ENCODE results near the gene CROCC2. TPM values are rescaled to one million over a fixed set of nuclear protein-coding genes. Genes with fewer than 3 reads are reported as not detected.
A peak's percentile ranks its signal among the peaks of the same experiment; 100 is the strongest.

CROCC2 gene
- polyA plus RNA-seq, 1 of the 3 experiments (the other 2 are of a cell fraction) = not detected

DNA sequence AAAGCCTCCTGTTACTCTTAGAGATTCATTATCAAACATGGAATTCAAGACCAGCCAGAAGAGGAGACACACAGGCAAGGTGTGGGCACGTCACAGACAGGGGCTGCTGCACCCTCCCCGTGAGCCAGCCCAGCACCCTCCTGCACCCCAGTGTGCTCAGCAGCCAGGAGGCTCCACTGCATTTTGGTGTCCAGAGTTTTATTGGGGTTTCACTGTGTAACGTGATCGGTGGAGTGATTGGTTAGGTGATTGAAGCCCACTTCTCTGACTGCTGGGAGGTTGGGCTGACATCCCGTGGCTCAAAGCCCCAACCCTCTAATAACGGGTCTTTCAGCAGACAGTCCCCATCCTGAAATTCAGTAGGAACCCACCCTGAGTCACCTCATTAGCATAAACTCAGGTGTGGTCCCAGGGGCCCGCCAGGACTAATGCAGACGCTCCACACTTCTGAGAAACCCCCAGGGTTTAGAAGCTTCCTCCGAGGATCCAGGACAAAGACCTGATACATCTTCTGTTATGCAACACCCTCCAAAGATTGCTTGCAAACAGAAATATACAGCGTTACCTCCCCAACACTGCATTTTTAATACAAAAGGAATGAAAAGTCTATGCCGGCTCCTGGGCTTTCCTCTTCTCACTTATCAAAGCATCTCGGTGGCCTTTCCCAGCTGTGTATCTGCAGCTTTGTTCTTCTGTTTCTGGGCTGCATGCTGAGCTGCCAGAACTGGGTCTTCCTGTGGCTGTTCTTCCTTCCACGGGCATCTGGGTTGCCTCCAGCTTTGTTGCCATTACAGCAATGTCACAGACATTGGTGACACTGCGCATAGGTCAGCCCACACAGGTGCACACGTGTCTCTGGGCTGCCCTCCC lies 48.5 kb downstream of the CROCC2 start:
- Histone ChIP-seq H3K4me1 (ENCODE audit: control insufficient read depth in 1 of 2, insufficient read depth in 2 of 2, low read depth in 1 of 2, low read length in 1 of 2) (peaks cover 0 to 44% of the 10 kb centered on the region in 2 experiments; a peak in 1 of 4 replicates), H3K79me2 (ENCODE audit: insufficient read depth) (no peaks in the 10 kb centered on the region), H3K9ac (no peak overlapping the region), H3K27ac (ENCODE audit: low read depth in 2 of 2, low read length in 1 of 2) (peak overlapping the region in 1 of 2 experiments; percentile 44; a peak in 2 of 4 replicates), H3K9me2 (no peaks in the 10 kb centered on the region), H3K4me3 (ENCODE audit: low read depth in 2 of 2, low read length in 1 of 2) (no peak overlapping the region), H3F3A (replicated peaks; ENCODE audit: insufficient read depth) (no peaks in the 10 kb centered on the region), H3K9me3 (no peaks in the 10 kb centered on the region), H3K27me3 (ENCODE audit: insufficient read depth) (no peaks in the 10 kb centered on the region), H4K20me1 (ENCODE audit: insufficient read depth) (no peaks in the 10 kb centered on the region), H3K4me2 (no peak overlapping the region), H2AFZ (ENCODE audit: low read depth) (no peak overlapping the region), H3K36me3 (replicated peaks in 1 of 2; ENCODE audit: control insufficient read depth in 1 of 2, insufficient read depth in 2 of 2, low read length in 1 of 2) (no peaks in the 10 kb centered on the region)
- ChIA-PET CTCF (interaction anchor here (0.7 to 2.1 kb wide), 6 partner anchors 27 to 114 kb away, joined by 3 to 12 read pairs (median 3); no protein-coding TSS in a partner anchor), POLR2A (interaction anchor here (0.6 kb wide), 1 partner anchor 389 kb away, joined by 3 read pairs; no protein-coding TSS in a partner anchor)
- WGBS (ENCODE audit: low lambda C conversion rate) = 32% methylated on average over 13 of the region's 15 CpGs
- TF ChIP-seq TCF12 (IDR thresholded peaks at IDR 0.05) (no peak), EP300 (IDR thresholded peaks at IDR 0.05; ENCODE audit: borderline replicate concordance in 1 of 2, low read depth in 1 of 2, low read length in 1 of 2) (peak in 1 of 2 experiments; percentile 39; a peak in 1 of 4 replicates), NFIC (IDR thresholded peaks at IDR 0.05; ENCODE audit: borderline replicate concordance) (no peak), YY1 (IDR thresholded peaks at IDR 0.05; ENCODE audit: low read depth) (no peak), POLR2AphosphoS5 (IDR thresholded peaks at IDR 0.05; ENCODE audit: low read depth, low read length) (no peak), FOXJ3 (CRISPR knock-in tag; IDR thresholded peaks at IDR 0.05) (peak; percentile 43; the same call in 1 of the 2 replicates), GATA2 (CRISPR knock-in tag; IDR thresholded peaks at IDR 0.05) (peak; percentile 76), MEF2A (IDR thresholded peaks at IDR 0.05; ENCODE audit: borderline replicate concordance, low read depth) (no peak), EZH2phosphoT487 (IDR thresholded peaks at IDR 0.05; ENCODE audit: borderline replicate concordance, low read depth) (no peak), MXI1 (IDR thresholded peaks at IDR 0.05; ENCODE audit: low read depth, low read length) (peak; percentile 85), FOXM1 (IDR thresholded peaks at IDR 0.05; ENCODE audit: low read depth) (no peak), TAF1 (IDR thresholded peaks at IDR 0.05; ENCODE audit: borderline replicate concordance, low read depth, low read length) (no peak), RCOR1 (IDR thresholded peaks at IDR 0.05; ENCODE audit: low read length) (peak; percentile 26; the same call in 1 of the 2 replicates), RXRA (IDR thresholded peaks at IDR 0.05; ENCODE audit: borderline replicate concordance, low read depth) (no peak)
- TF ChIP-seq, protein P1, sequence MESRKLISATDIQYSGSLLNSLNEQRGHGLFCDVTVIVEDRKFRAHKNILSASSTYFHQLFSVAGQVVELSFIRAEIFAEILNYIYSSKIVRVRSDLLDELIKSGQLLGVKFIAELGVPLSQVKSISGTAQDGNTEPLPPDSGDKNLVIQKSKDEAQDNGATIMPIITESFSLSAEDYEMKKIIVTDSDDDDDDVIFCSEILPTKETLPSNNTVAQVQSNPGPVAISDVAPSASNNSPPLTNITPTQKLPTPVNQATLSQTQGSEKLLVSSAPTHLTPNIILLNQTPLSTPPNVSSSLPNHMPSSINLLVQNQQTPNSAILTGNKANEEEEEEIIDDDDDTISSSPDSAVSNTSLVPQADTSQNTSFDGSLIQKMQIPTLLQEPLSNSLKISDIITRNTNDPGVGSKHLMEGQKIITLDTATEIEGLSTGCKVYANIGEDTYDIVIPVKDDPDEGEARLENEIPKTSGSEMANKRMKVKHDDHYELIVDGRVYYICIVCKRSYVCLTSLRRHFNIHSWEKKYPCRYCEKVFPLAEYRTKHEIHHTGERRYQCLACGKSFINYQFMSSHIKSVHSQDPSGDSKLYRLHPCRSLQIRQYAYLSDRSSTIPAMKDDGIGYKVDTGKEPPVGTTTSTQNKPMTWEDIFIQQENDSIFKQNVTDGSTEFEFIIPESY (IDR thresholded peaks at IDR 0.05; ENCODE audit: borderline replicate concordance, low read depth) = no peak
- TF ChIP-seq, protein P2, sequence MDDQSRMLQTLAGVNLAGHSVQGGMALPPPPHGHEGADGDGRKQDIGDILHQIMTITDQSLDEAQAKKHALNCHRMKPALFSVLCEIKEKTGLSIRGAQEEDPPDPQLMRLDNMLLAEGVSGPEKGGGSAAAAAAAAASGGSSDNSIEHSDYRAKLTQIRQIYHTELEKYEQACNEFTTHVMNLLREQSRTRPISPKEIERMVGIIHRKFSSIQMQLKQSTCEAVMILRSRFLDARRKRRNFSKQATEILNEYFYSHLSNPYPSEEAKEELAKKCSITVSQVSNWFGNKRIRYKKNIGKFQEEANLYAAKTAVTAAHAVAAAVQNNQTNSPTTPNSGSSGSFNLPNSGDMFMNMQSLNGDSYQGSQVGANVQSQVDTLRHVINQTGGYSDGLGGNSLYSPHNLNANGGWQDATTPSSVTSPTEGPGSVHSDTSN (IDR thresholded peaks at IDR 0.05) = no peak
- TF ChIP-seq, protein P3, sequence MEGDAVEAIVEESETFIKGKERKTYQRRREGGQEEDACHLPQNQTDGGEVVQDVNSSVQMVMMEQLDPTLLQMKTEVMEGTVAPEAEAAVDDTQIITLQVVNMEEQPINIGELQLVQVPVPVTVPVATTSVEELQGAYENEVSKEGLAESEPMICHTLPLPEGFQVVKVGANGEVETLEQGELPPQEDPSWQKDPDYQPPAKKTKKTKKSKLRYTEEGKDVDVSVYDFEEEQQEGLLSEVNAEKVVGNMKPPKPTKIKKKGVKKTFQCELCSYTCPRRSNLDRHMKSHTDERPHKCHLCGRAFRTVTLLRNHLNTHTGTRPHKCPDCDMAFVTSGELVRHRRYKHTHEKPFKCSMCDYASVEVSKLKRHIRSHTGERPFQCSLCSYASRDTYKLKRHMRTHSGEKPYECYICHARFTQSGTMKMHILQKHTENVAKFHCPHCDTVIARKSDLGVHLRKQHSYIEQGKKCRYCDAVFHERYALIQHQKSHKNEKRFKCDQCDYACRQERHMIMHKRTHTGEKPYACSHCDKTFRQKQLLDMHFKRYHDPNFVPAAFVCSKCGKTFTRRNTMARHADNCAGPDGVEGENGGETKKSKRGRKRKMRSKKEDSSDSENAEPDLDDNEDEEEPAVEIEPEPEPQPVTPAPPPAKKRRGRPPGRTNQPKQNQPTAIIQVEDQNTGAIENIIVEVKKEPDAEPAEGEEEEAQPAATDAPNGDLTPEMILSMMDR (IDR thresholded peaks at IDR 0.05) = no peak
- TF ChIP-seq, protein P4, sequence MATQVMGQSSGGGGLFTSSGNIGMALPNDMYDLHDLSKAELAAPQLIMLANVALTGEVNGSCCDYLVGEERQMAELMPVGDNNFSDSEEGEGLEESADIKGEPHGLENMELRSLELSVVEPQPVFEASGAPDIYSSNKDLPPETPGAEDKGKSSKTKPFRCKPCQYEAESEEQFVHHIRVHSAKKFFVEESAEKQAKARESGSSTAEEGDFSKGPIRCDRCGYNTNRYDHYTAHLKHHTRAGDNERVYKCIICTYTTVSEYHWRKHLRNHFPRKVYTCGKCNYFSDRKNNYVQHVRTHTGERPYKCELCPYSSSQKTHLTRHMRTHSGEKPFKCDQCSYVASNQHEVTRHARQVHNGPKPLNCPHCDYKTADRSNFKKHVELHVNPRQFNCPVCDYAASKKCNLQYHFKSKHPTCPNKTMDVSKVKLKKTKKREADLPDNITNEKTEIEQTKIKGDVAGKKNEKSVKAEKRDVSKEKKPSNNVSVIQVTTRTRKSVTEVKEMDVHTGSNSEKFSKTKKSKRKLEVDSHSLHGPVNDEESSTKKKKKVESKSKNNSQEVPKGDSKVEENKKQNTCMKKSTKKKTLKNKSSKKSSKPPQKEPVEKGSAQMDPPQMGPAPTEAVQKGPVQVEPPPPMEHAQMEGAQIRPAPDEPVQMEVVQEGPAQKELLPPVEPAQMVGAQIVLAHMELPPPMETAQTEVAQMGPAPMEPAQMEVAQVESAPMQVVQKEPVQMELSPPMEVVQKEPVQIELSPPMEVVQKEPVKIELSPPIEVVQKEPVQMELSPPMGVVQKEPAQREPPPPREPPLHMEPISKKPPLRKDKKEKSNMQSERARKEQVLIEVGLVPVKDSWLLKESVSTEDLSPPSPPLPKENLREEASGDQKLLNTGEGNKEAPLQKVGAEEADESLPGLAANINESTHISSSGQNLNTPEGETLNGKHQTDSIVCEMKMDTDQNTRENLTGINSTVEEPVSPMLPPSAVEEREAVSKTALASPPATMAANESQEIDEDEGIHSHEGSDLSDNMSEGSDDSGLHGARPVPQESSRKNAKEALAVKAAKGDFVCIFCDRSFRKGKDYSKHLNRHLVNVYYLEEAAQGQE (IDR thresholded peaks at IDR 0.05; ENCODE audit: low read depth, low read length) = no peak
- DNase-seq = peak; percentile 68
